GM21528 (cell line): ENCODE data around the gene ZMYND10.

Experiments
- ATAC-seq: cut with Tn5 transposase; IDR thresholded peaks from one replicate; pipeline ENCODE4 v1.9.1; 2021; ENCODE audit warnings: mild to moderate bottlenecking, moderate library complexity; ENCODE audit not compliant: unreplicated experiment, low FRiP score

The ZMYND10 gene

GRCh38 chr3:50345586-50346234, at the start of gene ZMYND10:
TSS of gene ZMYND10 (minus strand) at chr3:50345732. CDS start at chr3:50345579, 153 bp downstream.
- no peak for ATAC-seq

GRCh38 chr3:50393061-50393460, 47.5 kb upstream of the ZMYND10 start:
- no peak for ATAC-seq

- ATAC-seq, result no peak
Observed at GRCh38 chr3:50392101-50392715, 46.7 kb upstream of the ZMYND10 start.

GRCh38 chr3:50390508-50391224, 45.1 kb upstream of the ZMYND10 start:
- no peak for ATAC-seq

DNA sequence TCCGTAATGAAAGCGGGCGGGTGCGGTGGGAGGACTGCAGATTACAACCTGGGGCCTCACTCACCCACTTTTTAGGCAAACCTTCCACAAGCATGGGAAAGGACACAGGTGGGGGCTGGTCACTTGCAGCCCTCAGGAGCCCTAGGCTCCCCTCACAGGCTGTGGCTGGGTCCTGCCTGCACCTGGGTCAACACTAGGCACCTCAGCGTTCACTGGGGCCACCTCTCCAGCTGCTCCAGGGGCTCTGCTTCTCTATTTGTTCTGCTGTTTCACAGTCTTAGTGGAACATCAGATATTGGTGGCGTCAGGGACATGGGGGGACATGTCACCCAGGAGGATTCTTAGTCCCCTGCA, 43.9 kb upstream of the ZMYND10 start:
- no peak for ATAC-seq

DNA sequence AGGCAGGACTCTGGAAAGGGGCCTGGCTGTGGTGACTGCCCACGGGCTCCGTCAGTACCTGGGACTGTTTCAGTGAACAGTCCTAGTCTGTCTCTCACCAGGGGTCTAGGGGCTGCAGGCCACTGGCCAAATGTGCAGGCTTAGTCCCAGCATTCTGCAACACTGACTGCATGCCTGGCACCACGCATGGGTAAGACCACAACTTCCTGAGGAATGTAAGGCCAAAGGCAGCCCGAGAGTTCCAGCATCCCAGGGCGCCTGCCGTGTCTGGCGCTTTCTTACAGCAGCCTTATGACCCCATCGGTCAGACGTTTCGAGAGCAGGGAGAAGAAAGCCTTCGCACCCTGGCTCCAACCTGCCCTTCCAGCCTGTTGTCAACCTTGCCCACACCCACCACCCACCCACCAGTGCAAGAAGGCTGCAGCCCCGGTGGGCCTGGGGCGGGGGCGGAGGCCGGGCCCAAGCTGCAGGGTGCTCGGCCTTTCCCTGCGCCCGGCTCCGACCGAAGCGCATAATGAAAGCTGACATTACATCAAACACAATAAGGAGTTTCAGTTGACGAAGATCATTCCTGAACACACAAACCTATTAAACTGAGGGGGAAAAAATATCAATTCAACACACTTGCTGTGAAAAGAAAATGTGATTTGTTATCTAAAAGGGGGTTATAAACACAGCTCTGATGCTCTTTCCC, 43.3 kb upstream of the ZMYND10 start:
- no peak for ATAC-seq

- ATAC-seq, result no peak
Observed at GRCh38 chr3:50388016-50388719, 42.6 kb upstream of the ZMYND10 start.

- no peak for ATAC-seq
Observed at GRCh38 chr3:50385754-50386153, 40.2 kb upstream of the ZMYND10 start.

DNA sequence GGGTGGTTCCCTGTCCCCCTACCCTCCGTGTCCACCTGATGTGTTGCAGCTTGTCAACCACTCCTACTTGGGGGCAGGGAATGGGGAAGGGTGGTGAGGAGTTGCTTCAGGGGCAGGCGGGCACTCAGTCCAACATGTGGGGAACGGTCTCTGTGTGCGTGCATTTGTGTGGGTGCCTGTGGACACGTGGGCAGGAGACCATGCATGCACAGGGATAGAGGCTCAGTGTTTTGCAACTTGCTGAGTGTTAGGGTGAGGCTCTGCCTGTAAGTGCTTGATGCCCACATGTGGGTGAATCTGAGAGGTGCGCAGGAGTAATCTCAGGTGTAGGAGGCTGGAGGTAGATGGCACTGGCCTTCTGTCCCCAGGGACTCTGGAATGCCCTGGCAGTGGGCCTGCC, 38.2 kb upstream of the ZMYND10 start:
- ATAC-seq, result no peak

GRCh38 chr3:50382722-50383121, 37.2 kb upstream of the ZMYND10 start:
- no peak for ATAC-seq

- no peak for ATAC-seq
Observed at GRCh38 chr3:50381383-50381782, 35.9 kb upstream of the ZMYND10 start.

DNA sequence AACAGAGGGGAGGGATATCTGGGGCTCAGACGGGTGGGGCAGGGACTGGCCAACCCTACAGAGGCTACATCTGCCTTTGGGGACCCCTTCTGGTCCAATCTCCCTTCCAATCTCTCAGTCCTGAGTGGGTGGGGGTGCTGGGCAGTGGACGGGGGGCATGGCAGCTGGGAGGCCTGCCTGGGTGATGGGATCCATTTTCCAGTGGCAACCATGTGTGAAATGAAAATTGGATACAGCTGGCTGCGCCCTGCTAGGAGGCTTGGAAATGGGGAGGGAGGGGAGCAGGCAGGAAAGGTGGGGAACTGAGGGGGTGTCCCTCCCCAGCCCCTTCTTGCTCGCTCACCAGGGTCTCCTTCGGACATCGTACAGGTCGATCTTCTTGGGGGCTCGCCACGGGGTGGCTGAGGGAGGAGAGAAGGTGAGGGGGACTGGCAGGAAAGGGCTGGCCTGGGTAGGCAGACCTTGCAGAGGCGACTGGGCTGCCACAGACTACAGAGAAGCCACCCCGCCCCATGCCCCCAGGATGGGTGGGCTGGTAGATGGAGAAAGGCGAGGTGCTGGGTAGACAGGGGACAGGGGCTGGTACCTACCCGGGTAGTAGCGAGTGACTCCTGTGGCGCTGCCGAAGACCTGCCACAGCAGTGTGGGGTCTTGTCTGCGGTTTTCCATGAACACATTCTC, 35.0 kb upstream of the ZMYND10 start:
- no peak for ATAC-seq

DNA sequence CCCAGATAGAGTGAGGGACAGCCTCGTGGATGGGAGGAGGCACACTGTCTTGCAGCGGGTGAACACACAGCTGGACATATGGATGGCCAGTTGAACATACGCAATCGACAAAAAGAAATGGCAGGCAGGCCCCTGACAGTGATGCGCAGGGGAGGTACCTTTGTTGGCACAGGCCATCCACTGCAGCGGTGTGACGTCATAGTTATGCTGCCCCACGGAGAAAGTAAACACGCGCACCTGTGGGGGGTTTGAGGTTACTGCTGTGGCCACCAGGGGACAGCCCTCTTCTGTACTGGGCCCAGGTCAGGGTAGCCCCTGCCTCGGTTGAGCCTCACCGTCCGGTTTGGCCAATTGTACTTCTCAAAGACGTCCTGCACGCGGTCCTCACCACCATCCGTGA, 33.2 kb upstream of the ZMYND10 start:
- ATAC-seq, result no peak

DNA sequence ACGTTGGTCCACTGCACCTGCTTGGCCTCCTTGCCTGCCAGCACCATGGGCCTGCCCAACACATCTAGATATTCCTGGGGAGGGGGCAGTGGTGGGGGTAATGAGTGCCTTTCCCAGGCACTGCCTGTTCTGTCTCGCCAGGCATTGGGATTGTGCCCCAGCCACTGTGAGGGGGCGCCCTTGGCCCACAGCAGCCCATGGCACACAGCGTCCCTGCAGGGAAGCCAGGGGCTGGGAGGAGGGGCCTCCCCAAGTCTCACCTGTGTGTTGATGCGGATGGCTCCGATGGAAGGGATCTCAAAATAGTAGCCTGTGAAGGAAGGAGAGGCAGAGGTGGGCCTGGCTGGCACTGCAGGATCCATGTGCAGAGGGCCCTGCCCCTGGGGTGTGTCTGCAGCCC, 32.5 kb upstream of the ZMYND10 start:
- no peak for ATAC-seq

GRCh38 chr3:50375258-50375931, 29.9 kb upstream of the ZMYND10 start:
- no peak for ATAC-seq

- no peak for ATAC-seq
Observed at GRCh38 chr3:50374363-50375257, 29.1 kb upstream of the ZMYND10 start.

- no peak for ATAC-seq
Observed at GRCh38 chr3:50373146-50374051, 27.9 kb upstream of the ZMYND10 start.

- ATAC-seq, result no peak
Observed at GRCh38 chr3:50372349-50372748, 26.8 kb upstream of the ZMYND10 start.
